GM06990 (cell line): ENCODE measurements around the gene RSBN1L.
A peak's percentile ranks its signal among the peaks of the same experiment; 100 is the strongest.

Source experiments
- DNase-seq: peaks from one replicate; pipeline ENCODE4 v3.0.0-alpha.2; 2011; ENCODE audit not compliant: insufficient read length; ENCODE audit errors: extremely low read depth
- H3K27me3 ChIP-seq: replicated peaks from 2 replicates; pipeline ENCODE4 v1.6.0; 2011; ENCODE audit warnings: low read length; ENCODE audit not compliant: control insufficient read depth, insufficient read depth
- H3K36me3 ChIP-seq: 2 replicates; pipeline ENCODE4 v1.5.1; 2011; ENCODE audit warnings: low read length; ENCODE audit not compliant: control insufficient read depth, insufficient read depth
- H3K4me3 ChIP-seq: replicated peaks from 2 replicates; pipeline ENCODE4 v1.5.1; 2011; ENCODE audit warnings: low read depth, mild to moderate bottlenecking, control low read depth, low read length
- CTCF ChIP-seq: IDR thresholded peaks from 2 replicates; pipeline ENCODE4 v1.5.1; 2011; ENCODE audit warnings: low read length, control low read depth, mild to moderate bottlenecking, inconsistent platforms; ENCODE audit not compliant: insufficient read depth, poor library complexity, severe bottlenecking

Gene RSBN1L

GRCh38 chr7:77798394-77799077, 102.3 kb downstream of the RSBN1L start, which contains the start of the genes PHTF2 and TMEM60:
TSS of gene PHTF2 (plus strand) at chr7:77798773.
TSS of gene TMEM60 (minus strand) at chr7:77798434. CDS start at chr7:77794373, 4,061 bp downstream.
- H3K4me3 ChIP-seq = peak within 1 kb of the TSS; percentile 99
- DNase-seq = peak; percentile 94
- no peaks in the 10 kb centered on the region for H3K36me3 ChIP-seq
- peak; percentile 62 for TF ChIP-seq CTCF
- no peaks in the 10 kb centered on the region for H3K27me3 ChIP-seq

- Histone ChIP-seq H3K36me3 (no peaks in the 10 kb centered on the region), H3K27me3 (no peaks in the 10 kb centered on the region), H3K4me3 (peak overlapping the region; percentile 99)
- no peak for DNase-seq
- no peak for TF ChIP-seq CTCF
Measured at GRCh38 chr7:77799078-77799964, 103.1 kb downstream of the RSBN1L start.

- DNase-seq = peak; percentile 41
- TF ChIP-seq CTCF = no peak
- peak overlapping the region; percentile 99 for H3K4me3 ChIP-seq
- no peaks in the 10 kb centered on the region for H3K36me3 ChIP-seq
- H3K27me3 ChIP-seq = no peaks in the 10 kb centered on the region
Measured at GRCh38 chr7:77800158-77800557, 103.9 kb downstream of the RSBN1L start.

- TF ChIP-seq CTCF = no peak
- Histone ChIP-seq H3K36me3 (no peaks in the 10 kb centered on the region), H3K27me3 (no peaks in the 10 kb centered on the region), H3K4me3 (no peak overlapping the region)
- DNase-seq = no peak
Measured at GRCh38 chr7:77800730-77801129, 104.5 kb downstream of the RSBN1L start.

- no peaks in the 10 kb centered on the region for H3K36me3 ChIP-seq
- H3K27me3 ChIP-seq = no peaks in the 10 kb centered on the region
- TF ChIP-seq CTCF = no peak
- no peak for DNase-seq
- H3K4me3 ChIP-seq = no peak overlapping the region
Measured at GRCh38 chr7:77802557-77803405, 106.5 kb downstream of the RSBN1L start.
